GM19035 (cell line): ENCODE measurements around the gene CACNB2.

ENCODE experiments used
- ATAC-seq: cut with Tn5 transposase; IDR thresholded peaks from one replicate; pipeline ENCODE4 v1.9.1; 2021; ENCODE audit not compliant: unreplicated experiment

Gene CACNB2

GRCh38 chr10:18381679-18382078 is 241.5 kb downstream of the CACNB2 start:
- no peak for ATAC-seq

GRCh38 chr10:18397906-18398305 is 257.7 kb downstream of the CACNB2 start:
- no peak for ATAC-seq

GRCh38 chr10:18399158-18399557 is 258.9 kb downstream of the CACNB2 start:
- no peak for ATAC-seq

- ATAC-seq: no peak
Measured at GRCh38 chr10:18400201-18400905, 260.1 kb downstream of the CACNB2 start.

- no peak for ATAC-seq
Measured at GRCh38 chr10:18400906-18401245, 260.7 kb downstream of the CACNB2 start.

- no peak for ATAC-seq
Measured at GRCh38 chr10:18401416-18402195, 261.4 kb downstream of the CACNB2 start.

GRCh38 chr10:18402853-18403252 is 262.6 kb downstream of the CACNB2 start:
- ATAC-seq: no peak

GRCh38 chr10:18404530-18404929 is 264.3 kb downstream of the CACNB2 start:
- ATAC-seq: no peak

GRCh38 chr10:18406136-18406535 is 265.9 kb downstream of the CACNB2 start:
- ATAC-seq: no peak

GRCh38 chr10:18409599-18410397 is 269.6 kb downstream of the CACNB2 start:
- no peak for ATAC-seq

GRCh38 chr10:18414061-18414460 is 273.8 kb downstream of the CACNB2 start:
- no peak for ATAC-seq

- ATAC-seq: no peak
Measured at GRCh38 chr10:18417950-18418527, 277.8 kb downstream of the CACNB2 start.

GRCh38 chr10:18418541-18419215 is 278.5 kb downstream of the CACNB2 start:
- no peak for ATAC-seq

- no peak for ATAC-seq
Measured at GRCh38 chr10:18419945-18420344, 279.7 kb downstream of the CACNB2 start.

- ATAC-seq: no peak
Measured at GRCh38 chr10:18421726-18422293, 281.6 kb downstream of the CACNB2 start.

- no peak for ATAC-seq
Measured at GRCh38 chr10:18423058-18423637, 282.9 kb downstream of the CACNB2 start.

- ATAC-seq: no peak
Measured at GRCh38 chr10:18424200-18424599, 284.0 kb downstream of the CACNB2 start.

- no peak for ATAC-seq
Measured at GRCh38 chr10:18429335-18429734, 289.1 kb downstream of the CACNB2 start.

GRCh38 chr10:18436902-18437301 is 296.7 kb downstream of the CACNB2 start:
- ATAC-seq: no peak

- no peak for ATAC-seq
Measured at GRCh38 chr10:18437486-18437885, 297.3 kb downstream of the CACNB2 start.
